GM23248 (cell line): Measurements from ENCODE around the gene TMEM132C. TPM values are rescaled to one million over a fixed set of nuclear protein-coding genes. Genes with fewer than 3 reads are reported as not detected.

Experiments
- DNase-seq: peaks from one replicate; pipeline ENCODE4 v3.0.0-alpha.2; 2015
- H2AFZ ChIP-seq: fragments of 200-600 bp; sonication (generic); 2 replicates; pipeline ENCODE4 v1.6.1; 2016; ENCODE audit warnings: antibody characterized with exemption
- H3F3A ChIP-seq: fragments of 200-600 bp; sonication (generic); 2 replicates; pipeline ENCODE4 v1.6.1; 2016; ENCODE audit warnings: mild to moderate bottlenecking, antibody characterized with exemption, mixed run types; ENCODE audit not compliant: insufficient read depth
- H3K27ac ChIP-seq: fragments of 200-600 bp; sonication (generic); 2 replicates; pipeline ENCODE4 v1.5.1; 2016; ENCODE audit warnings: mild to moderate bottlenecking
- H3K27me3 ChIP-seq: fragments of 200-600 bp; sonication (generic); replicated peaks from 2 replicates; pipeline ENCODE4 v1.6.1; 2016; ENCODE audit warnings: mild to moderate bottlenecking; ENCODE audit not compliant: insufficient read depth
- H3K36me3 ChIP-seq: fragments of 200-600 bp; sonication (generic); 2 replicates; pipeline ENCODE4 v1.6.1; 2016; ENCODE audit warnings: low read depth, mild to moderate bottlenecking
- H3K4me1 ChIP-seq: fragments of 200-600 bp; sonication (generic); 2 replicates; pipeline ENCODE4 v1.6.1; 2016; ENCODE audit warnings: mild to moderate bottlenecking; ENCODE audit not compliant: insufficient read depth
- H3K4me2 ChIP-seq: fragments of 200-600 bp; sonication (generic); one replicate; pipeline ENCODE4 v1.6.1; 2016; ENCODE audit warnings: mild to moderate bottlenecking; ENCODE audit not compliant: unreplicated experiment
- H3K4me3 ChIP-seq: fragments of 200-600 bp; sonication (generic); 2 replicates; pipeline ENCODE4 v1.5.1; 2016; ENCODE audit warnings: mild to moderate bottlenecking
- H3K79me2 ChIP-seq: fragments of 200-600 bp; sonication (generic); 2 replicates; pipeline ENCODE4 v1.6.1; 2016; ENCODE audit warnings: mild to moderate bottlenecking; ENCODE audit not compliant: insufficient read depth
- H3K9ac ChIP-seq: fragments of 200-600 bp; sonication (generic); 2 replicates; pipeline ENCODE4 v1.6.1; 2016; ENCODE audit warnings: mild to moderate bottlenecking
- H3K9me2 ChIP-seq: fragments of 200-600 bp; sonication (generic); 2 replicates; pipeline ENCODE4 v1.6.1; 2016; ENCODE audit warnings: mixed run types, mild to moderate bottlenecking, moderate library complexity; ENCODE audit not compliant: insufficient read depth
- H3K9me3 ChIP-seq: fragments of 200-600 bp; sonication (generic); one replicate; pipeline ENCODE4 v1.6.1; 2017; ENCODE audit warnings: low read depth
- H4K20me1 ChIP-seq: fragments of 200-600 bp; sonication (generic); 2 replicates; pipeline ENCODE4 v1.6.0; 2016; ENCODE audit not compliant: insufficient read depth
- EZH2 ChIP-seq: fragments of 200-600 bp; sonication (generic); IDR thresholded peaks from 2 replicates; pipeline ENCODE4 v1.6.1; 2018; ENCODE audit warnings: antibody characterized with exemption, mild to moderate bottlenecking; ENCODE audit not compliant: insufficient read depth, poor library complexity, severe bottlenecking
- EZH2phosphoT487 ChIP-seq: fragments of 200-600 bp; sonication (generic); IDR thresholded peaks from 2 replicates; pipeline ENCODE4 v1.6.1; 2018; ENCODE audit warnings: antibody characterized with exemption, moderate library complexity, mild to moderate bottlenecking, low read depth; ENCODE audit not compliant: insufficient read depth
- WGBS, 2 experiments: methylation state at CpG; one replicate each; pipeline ENCODE4 v1.1.6; 2015 to 2017; ENCODE audit warnings: low lambda C conversion rate in 2 of 2, low coverage in 1 of 2; ENCODE audit errors: missing lambda C conversion rate in 2 of 2; 5-methylcytosine and 5-hydroxymethylcytosine counted together
- in situ Hi-C: fragments of 300-500 bp; cut with MboI; formaldehyde crosslinking; loops from 2 replicates; pipeline ENCODE4 v1.15.0; 2020
- polyA plus RNA-seq: library from polyadenylated mRNA; unstranded; fragments of >200 nt; fragmentation: Nextera tagmentation; extraction: Ambion mirVana; gene quantifications from 2 replicates; pipeline ENCODE4 v1.2.1, GENCODE V29; 2016
- total RNA-seq: library from RNA; depleted of rRNA; stranded (reverse); fragments of >200 nt; shearing (Covaris generic); gene quantifications from 2 replicates; pipeline ENCODE4 v1.2.3, GENCODE V29; 2014

Gene TMEM132C
- total and polyA plus RNA-seq, 2 experiments from 2014 or later: not detected

GRCh38 chr12:128542844-128543243, 275.9 kb downstream of the TMEM132C start:
- Histone ChIP-seq H3K36me3 (no peaks in the 10 kb centered on the region), H3K27ac (no peak overlapping the region), H2AFZ (no peak overlapping the region), H3K4me2 (no peak overlapping the region), H3K27me3 (no peaks in the 10 kb centered on the region), H4K20me1 (no peaks in the 10 kb centered on the region), H3K4me1 (no peaks in the 10 kb centered on the region), H3K79me2 (no peaks in the 10 kb centered on the region), H3K9me3 (no peaks in the 10 kb centered on the region), H3K9ac (no peak overlapping the region), H3F3A (no peaks in the 10 kb centered on the region), H3K4me3 (no peak overlapping the region), H3K9me2 (no peaks in the 10 kb centered on the region)
- no peak for DNase-seq
- 25 to 30% methylated on average over 6 to 7 of the region's 7 CpGs for WGBS, 2 experiments
- in situ Hi-C loops: no loop called here
- no peak for TF ChIP-seq EZH2
- TF ChIP-seq EZH2phosphoT487: no peak

- Histone ChIP-seq H3K9me3 (no peaks in the 10 kb centered on the region), H3K36me3 (no peaks in the 10 kb centered on the region), H3F3A (no peaks in the 10 kb centered on the region), H2AFZ (no peak overlapping the region), H3K4me3 (no peak overlapping the region), H3K27ac (no peak overlapping the region), H3K9ac (no peak overlapping the region), H3K4me1 (no peaks in the 10 kb centered on the region), H4K20me1 (no peaks in the 10 kb centered on the region), H3K4me2 (no peak overlapping the region), H3K79me2 (no peaks in the 10 kb centered on the region), H3K27me3 (no peaks in the 10 kb centered on the region), H3K9me2 (no peaks in the 10 kb centered on the region)
- 30 to 35% methylated on average over 6 of the region's 6 CpGs for WGBS, 2 experiments
- in situ Hi-C loops: no loop called here
- DNase-seq: no peak
- TF ChIP-seq EZH2 (no peak), EZH2phosphoT487 (no peak)
These were observed 276.5 kb downstream of the TMEM132C start for GRCh38 chr12:128543460-128543859.

- H3K79me2 ChIP-seq: no peaks in the 10 kb centered on the region
- WGBS, 2 experiments: 62 to 70% methylated on average over 25 of the region's 25 CpGs
- no peaks in the 10 kb centered on the region for H4K20me1 ChIP-seq
- H3K36me3 ChIP-seq: no peaks in the 10 kb centered on the region
- no peaks in the 10 kb centered on the region for H3K4me1 ChIP-seq
- H2AFZ ChIP-seq: no peak overlapping the region
- no peaks in the 10 kb centered on the region for H3F3A ChIP-seq
- H3K27me3 ChIP-seq: no peaks in the 10 kb centered on the region
- H3K9me3 ChIP-seq: no peaks in the 10 kb centered on the region
- H3K4me2 ChIP-seq: no peak overlapping the region
- TF ChIP-seq EZH2phosphoT487: no peak
- TF ChIP-seq EZH2: no peak
- H3K27ac ChIP-seq: no peak overlapping the region
- in situ Hi-C loops: no loop called here
- H3K9me2 ChIP-seq: no peaks in the 10 kb centered on the region
- no peak for DNase-seq
- no peak overlapping the region for H3K4me3 ChIP-seq
- H3K9ac ChIP-seq: no peak overlapping the region
These were observed 277.0 kb downstream of the TMEM132C start for GRCh38 chr12:128543971-128544370.

GRCh38 chr12:128548949-128549348, 282.0 kb downstream of the TMEM132C start:
- no peaks in the 10 kb centered on the region for H3K36me3 ChIP-seq
- H3F3A ChIP-seq: no peaks in the 10 kb centered on the region
- H3K27ac ChIP-seq: no peak overlapping the region
- no peak overlapping the region for H3K4me2 ChIP-seq
- WGBS, 2 experiments: 7 to 10% methylated on average over 3 of the region's 3 CpGs
- DNase-seq: no peak
- H3K9me2 ChIP-seq: no peaks in the 10 kb centered on the region
- no peaks in the 10 kb centered on the region for H3K4me1 ChIP-seq
- no peak overlapping the region for H2AFZ ChIP-seq
- H3K79me2 ChIP-seq: no peaks in the 10 kb centered on the region
- in situ Hi-C loops: no loop called here
- no peak overlapping the region for H3K4me3 ChIP-seq
- TF ChIP-seq EZH2phosphoT487 (no peak), EZH2 (no peak)
- H3K9ac ChIP-seq: no peak overlapping the region
- H3K27me3 ChIP-seq: no peaks in the 10 kb centered on the region
- H4K20me1 ChIP-seq: no peaks in the 10 kb centered on the region
- no peaks in the 10 kb centered on the region for H3K9me3 ChIP-seq

- H3K79me2 ChIP-seq: no peaks in the 10 kb centered on the region
- no peak overlapping the region for H3K27ac ChIP-seq
- no peaks in the 10 kb centered on the region for H3K9me2 ChIP-seq
- no peak overlapping the region for H2AFZ ChIP-seq
- no peaks in the 10 kb centered on the region for H3F3A ChIP-seq
- no peaks in the 10 kb centered on the region for H3K9me3 ChIP-seq
- no peaks in the 10 kb centered on the region for H4K20me1 ChIP-seq
- H3K27me3 ChIP-seq: no peaks in the 10 kb centered on the region
- H3K9ac ChIP-seq: no peak overlapping the region
- no peak overlapping the region for H3K4me2 ChIP-seq
- no peak for DNase-seq
- in situ Hi-C loops: no loop called here
- 17 to 24% methylated on average over 13 of the region's 13 CpGs for WGBS, 2 experiments
- no peaks in the 10 kb centered on the region for H3K36me3 ChIP-seq
- H3K4me3 ChIP-seq: no peak overlapping the region
- no peak for TF ChIP-seq EZH2
- TF ChIP-seq EZH2phosphoT487: no peak
- H3K4me1 ChIP-seq: no peaks in the 10 kb centered on the region
These were observed 282.7 kb downstream of the TMEM132C start for GRCh38 chr12:128549601-128550218.
